Coronary artery (tissue), 2 donors: ENCODE measurements around the gene TFG.

Experiments
- DNase-seq: peaks from one replicate; pipeline ENCODE4 v3.0.0-alpha.2; 2017; ENCODE audit warnings: low spot score
- H3K27ac ChIP-seq, 2 donors: fragments of 200-600 bp; sonication (generic); one replicate each; pipeline ENCODE4 v1.5.1; 2016 to 2019
- H3K4me3 ChIP-seq: fragments of 200-600 bp; sonication (generic); 2 replicates; pipeline ENCODE4 v1.5.1; 2016; ENCODE audit warnings: mild to moderate bottlenecking, moderate library complexity
- TF ChIP-seq, protein P1 (sequence below): fragments of 200-600 bp; sonication (generic); IDR thresholded peaks from one replicate; pipeline ENCODE4 v1.5.1; 2019; ENCODE audit warnings: antibody characterized with exemption

TFG gene

GRCh38 chr3:100682056-100682853 is 27.0 kb upstream of the TFG start:
- H3K27ac ChIP-seq = no peak overlapping the region
- TF ChIP-seq, protein P1, sequence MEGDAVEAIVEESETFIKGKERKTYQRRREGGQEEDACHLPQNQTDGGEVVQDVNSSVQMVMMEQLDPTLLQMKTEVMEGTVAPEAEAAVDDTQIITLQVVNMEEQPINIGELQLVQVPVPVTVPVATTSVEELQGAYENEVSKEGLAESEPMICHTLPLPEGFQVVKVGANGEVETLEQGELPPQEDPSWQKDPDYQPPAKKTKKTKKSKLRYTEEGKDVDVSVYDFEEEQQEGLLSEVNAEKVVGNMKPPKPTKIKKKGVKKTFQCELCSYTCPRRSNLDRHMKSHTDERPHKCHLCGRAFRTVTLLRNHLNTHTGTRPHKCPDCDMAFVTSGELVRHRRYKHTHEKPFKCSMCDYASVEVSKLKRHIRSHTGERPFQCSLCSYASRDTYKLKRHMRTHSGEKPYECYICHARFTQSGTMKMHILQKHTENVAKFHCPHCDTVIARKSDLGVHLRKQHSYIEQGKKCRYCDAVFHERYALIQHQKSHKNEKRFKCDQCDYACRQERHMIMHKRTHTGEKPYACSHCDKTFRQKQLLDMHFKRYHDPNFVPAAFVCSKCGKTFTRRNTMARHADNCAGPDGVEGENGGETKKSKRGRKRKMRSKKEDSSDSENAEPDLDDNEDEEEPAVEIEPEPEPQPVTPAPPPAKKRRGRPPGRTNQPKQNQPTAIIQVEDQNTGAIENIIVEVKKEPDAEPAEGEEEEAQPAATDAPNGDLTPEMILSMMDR = no peak
- peak overlapping the region; percentile 10 for H3K4me3 ChIP-seq
- no peak for DNase-seq

GRCh38 chr3:100682854-100683760 is 26.2 kb upstream of the TFG start:
- TF ChIP-seq, protein P1 = no peak
- Histone ChIP-seq H3K4me3 (peak overlapping the region; percentile 10), H3K27ac (no peak overlapping the region)
- no peak for DNase-seq

- no peak overlapping the region for H3K4me3 ChIP-seq
- TF ChIP-seq, protein P1 = no peak
- no peak overlapping the region for H3K27ac ChIP-seq
- no peak for DNase-seq
Measured at GRCh38 chr3:100693225-100693624, 16.1 kb upstream of the TFG start.

DNA sequence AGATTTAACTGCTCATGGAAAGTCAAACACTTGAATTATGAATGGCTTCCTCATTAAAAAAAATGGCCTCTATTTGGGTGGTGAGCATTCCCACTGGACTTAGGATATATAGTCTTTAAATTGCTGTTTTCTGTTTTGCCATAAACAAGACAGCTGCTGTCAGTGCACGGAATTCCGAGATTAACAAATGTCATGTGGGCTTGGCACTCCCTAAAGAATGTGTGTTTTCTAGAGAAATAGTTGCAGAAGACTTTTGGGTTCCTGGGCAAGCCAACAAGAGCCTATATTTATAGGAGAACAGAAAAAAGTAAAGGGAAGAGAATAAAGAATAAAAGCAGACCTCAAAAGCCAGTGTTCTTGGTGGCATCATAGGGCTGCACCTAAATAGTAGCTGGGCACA is 13.6 kb upstream of the TFG start:
- no peak for DNase-seq
- H3K4me3 ChIP-seq = no peak overlapping the region
- TF ChIP-seq, protein P1 = no peak
- no peak overlapping the region for H3K27ac ChIP-seq

DNA sequence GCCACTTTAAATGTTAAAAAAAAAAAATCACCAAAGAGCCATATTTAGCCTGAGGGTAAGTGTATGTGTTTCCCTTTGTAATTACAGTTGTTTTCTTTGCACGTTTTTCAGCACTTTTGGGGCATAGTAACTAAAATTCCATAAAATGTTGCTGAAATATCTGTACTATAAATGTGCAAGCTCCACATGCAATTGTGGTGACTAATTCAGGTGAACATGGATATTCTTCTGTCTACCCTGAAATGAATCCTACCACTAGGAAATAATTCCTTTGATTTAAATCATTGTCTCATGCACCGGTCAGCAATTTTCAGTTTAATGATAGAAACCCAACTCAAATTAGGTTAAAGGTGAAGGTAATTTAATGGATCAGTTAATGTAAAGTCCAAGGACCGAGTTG is 13.1 kb upstream of the TFG start:
- H3K4me3 ChIP-seq = no peak overlapping the region
- DNase-seq = no peak
- TF ChIP-seq, protein P1 = no peak
- H3K27ac ChIP-seq = no peak overlapping the region

DNA sequence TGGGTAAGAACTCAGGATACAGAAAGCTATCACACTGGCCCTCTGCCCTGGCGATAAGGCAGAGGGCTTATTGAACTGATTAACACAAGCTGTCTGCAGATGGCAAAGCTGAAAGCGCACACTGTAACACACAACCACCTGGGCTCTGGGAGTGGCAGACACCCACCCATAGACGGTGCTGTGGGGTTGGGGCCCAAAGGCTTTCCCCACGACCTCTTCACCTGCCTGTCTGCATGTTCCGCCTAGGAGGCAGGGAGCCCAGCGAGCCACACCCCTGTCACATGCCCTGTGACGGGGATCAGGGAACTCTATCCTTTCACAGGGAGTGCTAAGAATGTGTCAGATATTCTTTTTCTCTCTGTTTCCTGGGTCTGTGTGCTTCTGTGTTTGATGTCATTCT is 12.1 kb upstream of the TFG start:
- no peak for DNase-seq
- H3K4me3 ChIP-seq = no peak overlapping the region

More for the DNA sequence above, 12.1 kb upstream of the TFG start:
- TF ChIP-seq, protein P1 = no peak
- no peak overlapping the region for H3K27ac ChIP-seq
